ENCODE data around the gene LARGE1.

Gene LARGE1

DNA sequence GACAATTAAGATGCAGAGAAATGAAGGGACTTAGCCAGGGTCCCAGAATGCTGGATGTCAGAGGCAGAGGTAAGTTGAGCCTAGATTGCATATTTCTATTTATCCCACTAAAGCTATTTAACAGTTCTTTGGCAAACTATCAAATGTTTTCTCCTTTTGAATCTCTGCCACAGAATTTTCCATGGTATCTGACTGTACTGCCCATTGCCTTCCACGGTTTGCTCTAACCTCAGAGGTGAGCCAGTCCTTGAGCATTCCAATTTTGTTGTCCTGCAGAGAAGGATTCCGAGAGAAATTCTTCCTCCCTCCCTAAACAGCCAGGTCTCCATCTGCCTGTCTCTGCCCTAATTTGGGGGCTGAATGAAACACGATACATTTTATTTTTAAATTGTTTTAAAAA lies 493.8 kb downstream of the LARGE1 start:
- Mint-ChIP-seq H3K4me1 (no peaks in the 10 kb centered on the region), H3K27ac (no peak overlapping the region), H3K9me3 (no peaks in the 10 kb centered on the region), H3K36me3 (peaks cover 9% of the 10 kb centered on the region), H3K4me3 (no peak overlapping the region), H3K27me3 (no peaks in the 10 kb centered on the region)
- no peak for ATAC-seq

DNA sequence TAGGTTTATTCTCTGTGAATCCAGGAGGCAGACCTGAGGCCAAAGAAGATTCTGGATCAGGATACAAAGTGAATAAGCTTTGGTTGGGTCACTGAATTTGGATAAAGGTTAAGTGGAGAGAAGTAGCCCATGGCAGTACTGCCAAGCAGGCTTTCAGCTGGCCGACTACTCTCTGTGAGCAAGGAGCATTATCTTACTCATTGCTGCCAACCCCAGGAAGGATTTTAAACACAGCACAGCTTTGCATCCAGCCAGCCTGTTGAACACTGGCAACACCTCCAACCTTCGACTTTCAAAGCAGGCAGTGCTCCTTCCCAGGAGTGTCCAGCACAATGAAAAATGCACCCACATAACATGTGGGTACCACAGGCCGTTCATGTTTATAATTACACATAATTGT lies 498.4 kb downstream of the LARGE1 start:
- H3K27me3 Mint-ChIP-seq, result no peaks in the 10 kb centered on the region
- ATAC-seq, result no peak
- peaks cover 4% of the 10 kb centered on the region for H3K9me3 Mint-ChIP-seq
- no peak overlapping the region for H3K4me3 Mint-ChIP-seq
- no peak overlapping the region for H3K27ac Mint-ChIP-seq
- peaks cover 26% of the 10 kb centered on the region for H3K36me3 Mint-ChIP-seq
- no peaks in the 10 kb centered on the region for H3K4me1 Mint-ChIP-seq

- ATAC-seq, result no peak
- H3K36me3 Mint-ChIP-seq, result peaks cover 32% of the 10 kb centered on the region
- H3K4me3 Mint-ChIP-seq, result no peak overlapping the region
- H3K9me3 Mint-ChIP-seq, result peaks cover 7% of the 10 kb centered on the region
- no peaks in the 10 kb centered on the region for H3K4me1 Mint-ChIP-seq
- H3K27ac Mint-ChIP-seq, result no peak overlapping the region
- no peaks in the 10 kb centered on the region for H3K27me3 Mint-ChIP-seq
Measured at GRCh38 chr22:33418484-33418883, 501.8 kb downstream of the LARGE1 start.

DNA sequence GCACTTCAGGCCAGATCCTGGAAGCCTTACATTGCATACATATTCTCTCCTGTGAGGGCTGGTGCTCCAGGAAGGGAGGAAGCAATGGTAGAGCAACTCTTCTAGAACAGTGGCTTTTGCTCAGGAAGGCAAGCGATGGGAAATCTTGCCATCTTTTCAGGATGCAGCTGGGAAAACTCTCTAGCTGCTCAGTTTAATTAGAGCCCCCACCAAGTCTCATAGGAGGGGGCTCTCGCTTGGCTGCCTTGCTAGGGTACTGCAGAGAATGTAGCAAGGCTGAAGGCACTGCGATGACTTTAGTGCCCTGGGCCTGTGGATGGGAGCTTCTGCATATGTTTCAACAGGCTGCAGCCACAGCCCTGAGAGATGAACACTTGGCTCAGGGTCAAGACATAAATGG lies 504.9 kb downstream of the LARGE1 start:
- Mint-ChIP-seq H3K9me3 (peaks cover 7% of the 10 kb centered on the region), H3K27ac (no peak overlapping the region), H3K4me3 (no peak overlapping the region), H3K4me1 (no peaks in the 10 kb centered on the region), H3K27me3 (no peaks in the 10 kb centered on the region), H3K36me3 (peaks cover 31% of the 10 kb centered on the region)
- ATAC-seq, result no peak

GRCh38 chr22:33409079-33409478 lies 511.2 kb downstream of the LARGE1 start:
- Mint-ChIP-seq H3K4me1 (no peaks in the 10 kb centered on the region), H3K27ac (no peak overlapping the region)

DNA sequence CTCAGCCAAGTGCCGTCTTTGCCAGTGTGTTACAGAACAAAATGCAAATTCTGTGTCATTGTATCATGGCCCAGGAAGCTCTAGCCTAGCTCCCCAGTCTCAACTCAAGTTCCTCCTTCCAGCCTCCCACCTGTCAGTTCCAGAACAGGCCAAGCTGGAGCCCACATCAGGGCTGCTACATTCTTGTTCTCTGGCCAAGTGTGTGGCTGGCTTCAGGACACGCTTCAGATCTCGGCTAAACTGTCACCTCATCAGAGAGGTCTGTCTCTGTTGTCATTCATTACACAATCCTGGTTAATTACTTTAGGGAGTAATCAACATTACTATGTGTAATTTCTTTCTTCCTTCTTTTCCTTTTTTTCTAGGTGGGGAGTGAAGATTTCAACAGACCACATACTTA lies 515.1 kb downstream of the LARGE1 start:
- no peaks in the 10 kb centered on the region for H3K36me3 Mint-ChIP-seq
- no peaks in the 10 kb centered on the region for H3K9me3 Mint-ChIP-seq
- no peak for ATAC-seq
- no peak overlapping the region for H3K4me3 Mint-ChIP-seq
- no peaks in the 10 kb centered on the region for H3K27me3 Mint-ChIP-seq
- no peak overlapping the region for H3K27ac Mint-ChIP-seq
- no peaks in the 10 kb centered on the region for H3K4me1 Mint-ChIP-seq

More at GRCh38 chr22:33409079-33409478, 511.2 kb downstream of the LARGE1 start:
- H3K4me3 Mint-ChIP-seq, result no peak overlapping the region
- H3K27me3 Mint-ChIP-seq, result no peaks in the 10 kb centered on the region
- H3K9me3 Mint-ChIP-seq, result no peaks in the 10 kb centered on the region
- no peak for ATAC-seq
- no peaks in the 10 kb centered on the region for H3K36me3 Mint-ChIP-seq

DNA sequence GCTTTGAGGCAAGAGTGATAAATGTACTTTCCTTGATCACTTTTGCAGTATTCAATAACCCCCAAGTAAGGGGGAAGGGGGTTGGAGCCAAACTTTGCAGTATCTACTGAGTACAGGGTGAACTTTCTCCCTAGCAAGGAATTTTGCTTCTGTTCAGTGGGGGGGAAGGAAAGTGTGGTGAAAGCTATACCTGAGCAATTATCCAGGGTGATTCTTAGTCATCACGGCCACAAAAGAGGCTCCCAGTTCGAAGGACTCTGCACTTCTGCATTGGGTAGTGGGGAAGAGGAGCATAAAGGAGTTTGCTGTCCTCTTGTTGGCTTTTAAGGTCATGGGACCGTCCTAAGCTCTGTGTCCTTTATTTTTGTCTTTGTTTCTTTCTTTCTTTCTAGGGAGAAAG lies 515.6 kb downstream of the LARGE1 start:
- no peaks in the 10 kb centered on the region for H3K4me1 Mint-ChIP-seq
- H3K36me3 Mint-ChIP-seq, result no peaks in the 10 kb centered on the region
- H3K4me3 Mint-ChIP-seq, result no peak overlapping the region
- no peak overlapping the region for H3K27ac Mint-ChIP-seq
- no peaks in the 10 kb centered on the region for H3K27me3 Mint-ChIP-seq
- ATAC-seq, result no peak
- no peaks in the 10 kb centered on the region for H3K9me3 Mint-ChIP-seq

DNA sequence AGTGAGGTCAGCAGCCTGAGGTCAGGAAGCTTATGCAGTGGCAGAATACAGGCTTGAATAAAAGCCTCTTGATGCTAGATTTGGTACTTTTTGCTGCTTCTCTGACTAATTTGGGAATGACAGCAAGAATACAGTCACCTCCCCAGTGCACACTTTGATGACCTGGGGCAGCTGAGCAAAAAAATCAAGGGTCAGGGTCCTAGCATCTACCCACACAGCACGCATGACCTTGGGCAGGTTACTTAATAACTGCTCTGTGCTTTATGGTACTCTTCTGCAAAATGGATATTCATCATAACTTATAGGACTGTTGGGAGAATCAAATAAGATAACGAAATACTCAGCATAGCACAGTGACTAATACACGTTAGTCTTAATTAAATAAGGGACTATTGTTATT lies 518.0 kb downstream of the LARGE1 start:
- no peak for ATAC-seq

GRCh38 chr22:33401291-33401690 lies 519.0 kb downstream of the LARGE1 start:
- Mint-ChIP-seq H3K27ac (no peak overlapping the region), H3K27me3 (no peaks in the 10 kb centered on the region), H3K9me3 (no peaks in the 10 kb centered on the region), H3K36me3 (no peaks in the 10 kb centered on the region), H3K4me3 (no peak overlapping the region), H3K4me1 (no peaks in the 10 kb centered on the region)
- no peak for ATAC-seq

More for the DNA sequence above, 518.0 kb downstream of the LARGE1 start:
- Mint-ChIP-seq H3K9me3 (no peaks in the 10 kb centered on the region), H3K27ac (no peak overlapping the region), H3K4me3 (no peak overlapping the region), H3K36me3 (no peaks in the 10 kb centered on the region), H3K4me1 (no peaks in the 10 kb centered on the region), H3K27me3 (no peaks in the 10 kb centered on the region)

DNA sequence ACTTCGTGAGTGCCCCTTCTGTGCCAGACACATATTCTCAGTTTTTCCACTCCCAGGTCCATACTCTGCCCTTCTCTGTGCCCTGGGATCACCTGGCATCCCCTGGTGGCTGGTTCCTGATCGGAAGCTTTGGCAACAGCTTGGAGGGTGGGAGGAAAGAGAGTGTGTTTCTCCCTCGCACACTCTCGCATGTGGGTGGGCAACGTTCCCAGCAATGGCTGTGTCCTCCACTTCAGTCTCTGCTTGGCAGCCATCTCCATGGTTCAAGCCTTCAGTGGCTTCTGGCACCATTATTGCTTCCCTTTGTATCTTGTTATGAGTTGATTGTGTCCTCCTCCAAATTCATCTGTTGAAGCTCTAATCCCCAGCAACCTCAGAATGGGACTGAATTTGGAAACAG lies 519.4 kb downstream of the LARGE1 start:
- no peaks in the 10 kb centered on the region for H3K9me3 Mint-ChIP-seq
- H3K27ac Mint-ChIP-seq, result no peak overlapping the region
- no peak for ATAC-seq
- no peaks in the 10 kb centered on the region for H3K27me3 Mint-ChIP-seq
- H3K4me1 Mint-ChIP-seq, result no peaks in the 10 kb centered on the region
- H3K4me3 Mint-ChIP-seq, result no peak overlapping the region
- no peaks in the 10 kb centered on the region for H3K36me3 Mint-ChIP-seq

DNA sequence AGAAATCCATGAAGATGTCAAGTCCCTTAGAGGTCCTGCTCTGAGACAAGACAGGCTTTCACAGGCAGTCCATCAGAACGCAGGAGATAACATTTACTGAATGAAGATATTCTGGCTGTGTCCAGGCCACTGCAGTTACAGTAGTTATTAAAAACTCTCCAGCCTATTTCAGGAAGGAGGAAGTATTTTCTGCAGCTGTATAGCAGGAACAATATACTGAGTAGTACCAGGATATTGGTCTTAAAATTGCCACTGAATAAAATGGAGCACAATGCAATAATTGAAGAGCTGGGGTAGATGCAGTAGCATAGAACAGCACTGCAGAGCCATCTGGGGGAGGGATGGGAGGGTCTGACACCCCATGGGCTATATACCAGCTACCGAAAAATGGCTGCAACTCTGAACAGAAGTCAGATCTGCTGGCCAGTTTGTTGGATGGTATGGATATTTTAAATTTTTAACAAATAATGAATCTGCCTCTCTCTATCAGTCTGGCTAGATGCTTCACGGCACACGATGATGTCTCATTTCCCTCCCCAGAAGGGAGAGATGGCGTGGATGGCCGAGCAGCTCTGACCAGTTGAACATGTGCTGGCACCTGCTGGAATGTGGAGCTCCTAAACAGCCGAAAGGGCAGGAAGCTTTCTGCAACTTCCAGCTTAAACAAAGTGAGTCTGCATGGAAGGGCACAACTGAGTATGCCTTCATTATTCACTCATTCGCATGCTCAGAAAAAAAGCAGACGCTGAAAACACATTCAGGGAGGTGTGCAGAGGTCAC lies 520.0 kb downstream of the LARGE1 start:
- Mint-ChIP-seq H3K27ac (no peak overlapping the region), H3K4me3 (no peak overlapping the region), H3K9me3 (no peaks in the 10 kb centered on the region), H3K27me3 (no peaks in the 10 kb centered on the region), H3K4me1 (no peaks in the 10 kb centered on the region), H3K36me3 (no peaks in the 10 kb centered on the region)
- no peak for ATAC-seq

- no peaks in the 10 kb centered on the region for H3K36me3 Mint-ChIP-seq
- ATAC-seq, result no peak
- no peaks in the 10 kb centered on the region for H3K9me3 Mint-ChIP-seq
- no peak overlapping the region for H3K4me3 Mint-ChIP-seq
- H3K27ac Mint-ChIP-seq, result no peak overlapping the region
- no peaks in the 10 kb centered on the region for H3K27me3 Mint-ChIP-seq
- H3K4me1 Mint-ChIP-seq, result no peaks in the 10 kb centered on the region
Measured at GRCh38 chr22:33397381-33397907, 522.8 kb downstream of the LARGE1 start.

GRCh38 chr22:33393432-33393831 lies 526.8 kb downstream of the LARGE1 start:
- Mint-ChIP-seq H3K27ac (no peak overlapping the region), H3K36me3 (no peaks in the 10 kb centered on the region), H3K9me3 (no peaks in the 10 kb centered on the region), H3K4me1 (no peaks in the 10 kb centered on the region), H3K27me3 (no peaks in the 10 kb centered on the region), H3K4me3 (no peak overlapping the region)
- no peak for ATAC-seq

GRCh38 chr22:33391298-33391697 lies 529.0 kb downstream of the LARGE1 start:
- Mint-ChIP-seq H3K9me3 (no peaks in the 10 kb centered on the region), H3K36me3 (no peaks in the 10 kb centered on the region), H3K27me3 (no peaks in the 10 kb centered on the region), H3K4me3 (no peak overlapping the region), H3K27ac (no peak overlapping the region), H3K4me1 (no peaks in the 10 kb centered on the region)
- no peak for ATAC-seq

DNA sequence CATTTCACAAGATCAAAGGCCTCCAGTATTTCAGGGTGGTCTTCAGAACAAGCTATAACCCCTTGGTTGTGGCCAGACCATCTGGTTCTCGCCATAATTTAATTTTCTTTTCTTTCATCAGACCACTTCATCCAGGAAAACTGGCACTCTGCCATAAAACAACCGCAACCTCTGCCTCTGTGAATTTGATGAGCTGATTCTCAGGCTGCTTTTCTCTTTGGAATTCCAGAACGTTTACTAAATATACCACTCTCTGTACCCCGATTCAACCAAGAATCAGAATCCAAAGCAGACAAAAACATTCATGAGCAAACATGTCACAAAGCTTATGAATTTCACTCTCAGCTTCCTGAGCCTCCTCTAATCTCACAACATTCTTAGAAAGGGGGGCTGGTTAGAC lies 530.3 kb downstream of the LARGE1 start:
- Mint-ChIP-seq H3K4me3 (no peak overlapping the region), H3K4me1 (no peaks in the 10 kb centered on the region), H3K27me3 (no peaks in the 10 kb centered on the region), H3K9me3 (no peaks in the 10 kb centered on the region), H3K36me3 (no peaks in the 10 kb centered on the region), H3K27ac (no peak overlapping the region)
- no peak for ATAC-seq

DNA sequence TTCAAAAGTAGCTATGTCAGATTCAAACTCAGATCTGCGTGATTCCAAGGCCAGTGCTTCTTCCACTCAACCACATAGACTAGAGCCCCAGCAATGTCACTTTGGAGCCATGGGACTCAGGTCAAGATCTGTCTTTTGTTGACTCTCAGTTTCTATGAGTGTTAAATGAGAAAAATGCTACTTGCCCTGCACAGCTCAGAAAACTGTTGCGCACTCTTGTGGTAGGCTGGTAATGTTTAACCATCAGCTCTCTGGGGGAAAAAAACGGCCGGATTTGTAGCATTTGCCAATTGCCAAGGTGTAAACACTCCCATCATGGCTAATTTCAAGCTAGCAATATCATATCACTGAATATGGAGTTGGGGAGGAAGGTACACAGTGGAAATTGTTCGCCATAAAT lies 534.0 kb downstream of the LARGE1 start:
- Mint-ChIP-seq H3K36me3 (peaks cover 13% of the 10 kb centered on the region), H3K9me3 (no peaks in the 10 kb centered on the region), H3K27ac (no peak overlapping the region), H3K4me3 (no peak overlapping the region), H3K4me1 (no peaks in the 10 kb centered on the region), H3K27me3 (no peaks in the 10 kb centered on the region)
- ATAC-seq, result no peak
